Ovary (tissue), 9 donors: ENCODE measurements around the gene PLCG1. TPM values are rescaled to one million over a fixed set of nuclear protein-coding genes. Genes with fewer than 3 reads are reported as not detected.
A peak's percentile ranks its signal among the peaks of the same experiment; 100 is the strongest.

Source experiments
- DNase-seq, 5 donors: peaks; one replicate each; pipeline ENCODE4 v3.0.0-alpha.2; 2019 to 2020
- H3K27ac ChIP-seq, 2 donors: fragments of 200-600 bp; one replicate each; pipeline versions ENCODE4 v1.5.1 to v1.8.0; 2019 to 2022
- H3K27me3 ChIP-seq: fragments of 200-600 bp; one replicate; pipeline ENCODE4 v1.8.0; 2022
- H3K36me3 ChIP-seq: fragments of 200-600 bp; sonication (generic); one replicate; pipeline ENCODE4 v1.5.1; 2019
- H3K4me1 ChIP-seq: one replicate; pipeline ENCODE4 v1.8.1; 2013; ENCODE audit warnings: mild to moderate bottlenecking, moderate library complexity; ENCODE audit not compliant: insufficient read depth
- H3K4me3 ChIP-seq: fragments of 200-600 bp; sonication (generic); one replicate; pipeline ENCODE4 v1.5.1; 2017
- H3K9me3 ChIP-seq, 2 donors: fragments of 200-600 bp in 1 of 2; sonication (generic) in 1 of 2; one replicate each; pipeline versions ENCODE4 v1.5.1 to v1.8.1; 2013 to 2019; ENCODE audit warnings: mild to moderate bottlenecking in 1 of 2, moderate library complexity in 1 of 2
- CTCF ChIP-seq, 3 donors: fragments of 450-650 bp in 2 of 3; fragments of 200-600 bp in 1 of 3; IDR thresholded peaks; one replicate each; pipeline versions ENCODE4 v1.5.1 to v1.8.0; 2016 to 2022; ENCODE audit warnings: antibody characterized with exemption in 3 of 3, mild to moderate bottlenecking in 1 of 3
- EP300 ChIP-seq: sonication (generic); formaldehyde crosslinking; IDR thresholded peaks from one replicate; pipeline ENCODE4 v1.6.1; 2017; ENCODE audit warnings: antibody characterized with exemption
- POLR2A ChIP-seq: fragments of 450-650 bp; IDR thresholded peaks from one replicate; pipeline ENCODE4 v1.6.1; 2017; ENCODE audit warnings: antibody characterized with exemption, mild to moderate bottlenecking, moderate library complexity
- WGBS, 3 donors: extraction: QIAGEN DNeasy Blood & Tissue Kit in 1 of 3; methylation state at CpG; one replicate each; pipeline versions ENCODE4 v1.1.5 to v1.1.7; 2013 to 2017; 5-methylcytosine and 5-hydroxymethylcytosine counted together
- intact Hi-C, 4 donors: fragments of 100-400 bp; cut with DNase I; formaldehyde crosslinking; loops; one replicate each; pipeline versions ENCODE4 v1.11.0 to v1.15.1; 2022 to 2023
- polyA plus RNA-seq, 2 donors: library from polyadenylated mRNA; stranded (reverse); fragments of 200-250 nt in 1 of 2; fragments of 350-450 nt in 1 of 2; fragmentation: Illumina TruSeq in 1 of 2; extraction: RNeasy Lipid Tissue Mini Kit (QIAGEN cat#74804) in 1 of 2; gene quantifications; one replicate each; pipeline ENCODE4 v1.2.3, GENCODE V29; 2013 to 2014
- total RNA-seq, 7 donors: library from RNA; depleted of rRNA in 2 of 7; stranded (reverse); fragments of >200 nt in 2 of 7; fragmentation: NEBNext Ultra II Directional in 3 of 7; extraction: Animal tissue kit (Norgen Biotek cat#: 25700) in 3 of 7; gene quantifications; one replicate each; pipeline versions ENCODE4 v1.1.0 to v1.2.4, GENCODE V29; 2016 to 2023
- donor health status: DM: no; HTN: no; CAD: no; lungs with moderate emphysema.
- donor health status: DM: no; HTN: no; CAD: no.
- donor health status: Bipolar disorder and iron deficiency.
- donor health status: DM: yes; HTN: yes; CAD: no.
- donor health status: DM: no; HTN: no; CAD: no.
- donor health status: DM: yes; HTN: yes; CAD: no.

The PLCG1 gene
- total and polyA plus RNA-seq, 9 donors: 56.1 to 158 (median 101) TPM

- TF ChIP-seq CTCF (IDR thresholded peaks at IDR 0.05): no peak
- no peak for TF ChIP-seq EP300
- TF ChIP-seq POLR2A: no peak
- DNase-seq: no peak
- no peak overlapping the region for H3K27ac ChIP-seq
- no peak overlapping the region for H3K4me3 ChIP-seq
- intact Hi-C loops: loop anchor here in 2 of 4 donors (10.0 kb wide), 2 partner anchors 62 to 242 kb away; no protein-coding TSS in a partner anchor
- no peaks in the 10 kb centered on the region for H3K36me3 ChIP-seq
- H3K4me1 ChIP-seq: peaks cover 2% of the 10 kb centered on the region
- H3K27me3 ChIP-seq: no peaks in the 10 kb centered on the region
- WGBS, 3 donors: 93 to 96% (median 94%) methylated on average over 11 of the region's 11 CpGs
- H3K9me3 ChIP-seq: no peaks in the 10 kb centered on the region
These were observed 25.1 kb downstream of the PLCG1 start for GRCh38 chr20:41162396-41162795.

GRCh38 chr20:41163821-41164220 lies 26.5 kb downstream of the PLCG1 start:
- DNase-seq: no peak
- intact Hi-C loops: loop anchor here in 2 of 4 donors (10.0 kb wide), 2 partner anchors 61 to 241 kb away; no protein-coding TSS in a partner anchor
- H3K9me3 ChIP-seq: no peaks in the 10 kb centered on the region
- TF ChIP-seq EP300 (no peak), POLR2A (no peak), CTCF (IDR thresholded peaks at IDR 0.05) (no peak)
- H3K27ac ChIP-seq: no peak overlapping the region
- H3K27me3 ChIP-seq: no peaks in the 10 kb centered on the region
- H3K36me3 ChIP-seq: no peaks in the 10 kb centered on the region
- 91 to 93% (median 93%) methylated on average over 11 of the region's 11 CpGs for WGBS, 3 donors
- H3K4me3 ChIP-seq: no peak overlapping the region
- peaks cover 2% of the 10 kb centered on the region for H3K4me1 ChIP-seq

GRCh38 chr20:41165001-41165882 lies 27.9 kb downstream of the PLCG1 start:
- peak in 2 of 5 donors; percentile 9 to 29 for DNase-seq
- TF ChIP-seq EP300 (no peak), POLR2A (no peak), CTCF (IDR thresholded peaks at IDR 0.05) (no peak)
- intact Hi-C loops: loop anchor here in 2 of 4 donors (10.0 kb wide), 2 partner anchors 60 to 240 kb away; no protein-coding TSS in a partner anchor

GRCh38 chr20:41166201-41167117 lies 29.1 kb downstream of the PLCG1 start:
- no peak overlapping the region for H3K4me3 ChIP-seq
- H3K4me1 ChIP-seq: peaks cover 2% of the 10 kb centered on the region
- intact Hi-C loops: loop anchor here in 2 of 4 donors (10.0 kb wide), 2 partner anchors 58 to 238 kb away; no protein-coding TSS in a partner anchor
- H3K36me3 ChIP-seq: no peaks in the 10 kb centered on the region
- H3K9me3 ChIP-seq: no peaks in the 10 kb centered on the region
- no peaks in the 10 kb centered on the region for H3K27me3 ChIP-seq
- peak in 3 of 5 donors; percentile 4 to 25 (median 11) for DNase-seq
- no peak for TF ChIP-seq POLR2A
- no peak for TF ChIP-seq EP300
- no peak for TF ChIP-seq CTCF (IDR thresholded peaks at IDR 0.05)
- no peak overlapping the region for H3K27ac ChIP-seq
- 86 to 88% (median 86%) methylated on average over 27 of the region's 27 CpGs for WGBS, 3 donors

More at GRCh38 chr20:41165001-41165882, 27.9 kb downstream of the PLCG1 start:
- 87 to 89% (median 88%) methylated on average over 24 of the region's 24 CpGs for WGBS, 3 donors
- Histone ChIP-seq H3K4me1 (peaks cover 2% of the 10 kb centered on the region), H3K9me3 (no peaks in the 10 kb centered on the region), H3K27ac (no peak overlapping the region), H3K36me3 (no peaks in the 10 kb centered on the region), H3K4me3 (no peak overlapping the region), H3K27me3 (no peaks in the 10 kb centered on the region)
